ENCODE results near the gene CAMTA2. TPM values are rescaled to one million over a fixed set of nuclear protein-coding genes. Genes with fewer than 3 reads are reported as not detected.

Gene CAMTA2
- total RNA-seq, 2 donors from 2014 or later, result 13.6 to 24.8 TPM

DNA sequence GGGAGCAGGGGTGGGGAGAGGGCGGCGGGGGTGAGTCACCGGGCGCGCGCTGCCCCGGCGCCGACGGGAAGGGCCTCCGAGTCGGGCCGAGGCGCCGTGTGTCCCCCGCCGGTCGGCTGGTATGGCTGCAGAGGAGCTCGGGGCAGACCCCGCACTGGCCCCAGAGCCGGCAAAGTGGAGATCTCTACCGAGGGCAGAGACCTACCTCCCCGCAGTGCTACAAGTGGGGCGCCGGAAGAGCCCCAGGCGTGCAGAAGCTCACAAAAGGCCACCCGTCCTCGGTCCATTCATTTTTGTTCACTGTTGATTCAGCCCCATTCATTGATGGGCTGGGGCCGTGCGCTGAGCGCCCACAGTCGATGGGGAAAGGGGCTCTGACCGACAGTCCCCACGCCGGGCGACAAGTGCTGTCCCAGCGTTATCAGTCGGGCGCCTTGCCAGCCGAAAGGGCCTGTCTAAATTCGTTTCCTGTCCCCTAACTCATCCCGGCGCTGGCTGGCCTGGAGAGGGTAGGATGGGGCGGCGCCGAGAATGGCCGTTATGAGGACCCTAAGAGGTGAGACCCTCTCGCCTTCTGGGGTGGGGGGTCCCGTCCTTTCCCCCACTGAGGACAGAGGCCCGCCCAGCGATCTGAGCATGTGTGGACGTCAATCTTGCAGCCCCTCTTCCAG lies 37.3 kb downstream of the CAMTA2 start:
- H3K4me3 ChIP-seq (ENCODE audit: low read length), result peak overlapping the region; percentile 80
- Mint-ChIP-seq H3K27me3 (ENCODE audit: insufficient read depth) (no peaks in the 10 kb centered on the region), H3K27ac (peak overlapping the region; percentile 87), H3K9me3 (no peaks in the 10 kb centered on the region), H3K4me3 (peak overlapping the region; percentile 93), H3K4me1 (peaks cover 30% of the 10 kb centered on the region), H3K36me3 (ENCODE audit: low read depth) (peaks cover 17% of the 10 kb centered on the region)
- H3K9ac ChIP-seq (ENCODE audit: extremely low read depth, low read length, poor library complexity, severe bottlenecking), result peak overlapping the region; percentile 44
- peak; percentile 84 for DNase-seq
- no peaks in the 10 kb centered on the region for H3K9me3 ChIP-seq (ENCODE audit: control insufficient read depth, low read length)
- WGBS, 2 experiments (ENCODE audit: insufficient coverage in 1 of 2, insufficient read length in 1 of 2), result 0 to 5% methylated on average over 34 to 52 of the region's 52 CpGs
- H3K36me3 ChIP-seq (ENCODE audit: control insufficient read depth, insufficient read depth, low read length), result peaks cover 23% of the 10 kb centered on the region
- H3K27me3 ChIP-seq (ENCODE audit: control insufficient read depth, insufficient read depth, low read length, poor library complexity, severe bottlenecking), result no peaks in the 10 kb centered on the region
- TF ChIP-seq, protein P1, sequence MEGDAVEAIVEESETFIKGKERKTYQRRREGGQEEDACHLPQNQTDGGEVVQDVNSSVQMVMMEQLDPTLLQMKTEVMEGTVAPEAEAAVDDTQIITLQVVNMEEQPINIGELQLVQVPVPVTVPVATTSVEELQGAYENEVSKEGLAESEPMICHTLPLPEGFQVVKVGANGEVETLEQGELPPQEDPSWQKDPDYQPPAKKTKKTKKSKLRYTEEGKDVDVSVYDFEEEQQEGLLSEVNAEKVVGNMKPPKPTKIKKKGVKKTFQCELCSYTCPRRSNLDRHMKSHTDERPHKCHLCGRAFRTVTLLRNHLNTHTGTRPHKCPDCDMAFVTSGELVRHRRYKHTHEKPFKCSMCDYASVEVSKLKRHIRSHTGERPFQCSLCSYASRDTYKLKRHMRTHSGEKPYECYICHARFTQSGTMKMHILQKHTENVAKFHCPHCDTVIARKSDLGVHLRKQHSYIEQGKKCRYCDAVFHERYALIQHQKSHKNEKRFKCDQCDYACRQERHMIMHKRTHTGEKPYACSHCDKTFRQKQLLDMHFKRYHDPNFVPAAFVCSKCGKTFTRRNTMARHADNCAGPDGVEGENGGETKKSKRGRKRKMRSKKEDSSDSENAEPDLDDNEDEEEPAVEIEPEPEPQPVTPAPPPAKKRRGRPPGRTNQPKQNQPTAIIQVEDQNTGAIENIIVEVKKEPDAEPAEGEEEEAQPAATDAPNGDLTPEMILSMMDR (conservative IDR thresholded peaks at IDR 0.05), result no peak
- H3K4me1 ChIP-seq (ENCODE audit: control insufficient read depth, insufficient read depth, low read length), result peaks cover 14% of the 10 kb centered on the region
- H3K27ac ChIP-seq (ENCODE audit: low read depth, low read length), result peak overlapping the region; percentile 96

DNA sequence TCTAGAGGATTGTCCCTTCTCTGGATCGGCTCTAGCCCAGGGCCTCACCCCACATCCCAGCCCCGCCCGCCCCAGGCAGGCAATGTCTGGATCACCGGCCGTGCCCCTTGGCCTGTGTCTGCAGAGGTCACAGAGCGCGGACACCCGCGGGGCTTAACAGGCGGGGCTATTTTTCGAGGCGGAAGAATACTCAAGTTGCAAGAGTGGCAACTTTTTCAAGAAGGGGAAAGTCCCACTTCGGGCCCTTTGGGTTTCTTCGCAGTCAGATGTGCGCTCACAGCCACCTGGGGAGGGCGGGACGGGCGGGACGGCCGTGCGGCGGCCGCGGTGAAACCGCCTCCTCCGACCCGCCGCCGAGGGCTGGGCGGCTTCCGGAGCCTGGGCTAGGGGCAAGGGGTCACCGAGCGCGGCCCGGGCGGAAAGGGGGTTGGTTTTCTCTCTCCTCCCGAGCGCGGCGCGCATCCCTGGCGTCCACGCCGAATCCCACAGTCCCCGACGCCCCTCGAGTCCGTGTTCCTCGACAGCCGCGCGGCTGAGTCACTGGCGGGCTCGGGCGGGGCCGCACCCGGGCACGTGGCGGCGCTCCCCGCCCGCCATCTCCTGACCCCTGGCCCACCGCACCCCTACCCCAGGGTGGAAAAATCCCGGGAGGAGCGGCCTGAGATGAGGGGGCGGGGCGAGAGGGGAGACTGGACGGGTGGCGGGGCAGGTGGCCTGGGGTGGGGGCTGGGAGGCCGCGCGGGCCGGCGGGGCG lies 38.0 kb downstream of the CAMTA2 start:
- Mint-ChIP-seq H3K27ac (peak overlapping the region; percentile 90), H3K27me3 (ENCODE audit: insufficient read depth) (no peaks in the 10 kb centered on the region), H3K9me3 (no peaks in the 10 kb centered on the region), H3K36me3 (ENCODE audit: low read depth) (peaks cover 23% of the 10 kb centered on the region), H3K4me3 (peak overlapping the region; percentile 93), H3K4me1 (peaks cover 33% of the 10 kb centered on the region)
- Histone ChIP-seq H3K27ac (ENCODE audit: low read depth, low read length) (peak overlapping the region; percentile 96), H3K27me3 (ENCODE audit: control insufficient read depth, insufficient read depth, low read length, poor library complexity, severe bottlenecking) (no peaks in the 10 kb centered on the region), H3K9me3 (ENCODE audit: control insufficient read depth, low read length) (no peaks in the 10 kb centered on the region), H3K9ac (ENCODE audit: extremely low read depth, low read length, poor library complexity, severe bottlenecking) (peak overlapping the region; percentile 85), H3K36me3 (ENCODE audit: control insufficient read depth, insufficient read depth, low read length) (peaks cover 30% of the 10 kb centered on the region), H3K4me1 (ENCODE audit: control insufficient read depth, insufficient read depth, low read length) (peaks cover 19% of the 10 kb centered on the region), H3K4me3 (ENCODE audit: low read length) (peak overlapping the region; percentile 91)
- peak; percentile 94 for DNase-seq
- WGBS, 2 experiments (ENCODE audit: insufficient coverage in 1 of 2, insufficient read length in 1 of 2), result 0% methylated on average over 13 to 65 of the region's 75 CpGs
- TF ChIP-seq, protein P1 (conservative IDR thresholded peaks at IDR 0.05), result no peak

DNA sequence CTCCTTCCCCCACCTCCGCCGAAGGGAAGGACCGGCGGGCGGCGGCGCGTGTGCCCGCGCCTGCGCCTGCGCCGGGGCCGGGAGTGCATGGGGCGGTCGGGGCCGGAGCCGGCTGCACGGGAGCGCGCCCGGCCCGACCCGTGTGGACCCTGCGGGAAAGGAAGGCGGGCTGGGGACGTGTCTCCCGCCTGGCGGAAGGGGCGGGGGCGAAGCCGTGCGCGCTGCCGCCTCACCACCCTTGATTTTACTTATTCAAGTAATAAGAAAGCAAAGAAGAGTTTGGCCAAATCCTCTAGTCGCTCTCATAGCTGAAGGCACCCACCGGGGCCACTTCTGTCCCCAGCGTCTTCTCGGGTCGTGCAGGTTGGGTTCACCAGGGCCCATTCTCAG lies 38.5 kb downstream of the CAMTA2 start:
- Histone ChIP-seq H3K36me3 (ENCODE audit: control insufficient read depth, insufficient read depth, low read length) (peaks cover 27% of the 10 kb centered on the region), H3K4me3 (ENCODE audit: low read length) (peak overlapping the region; percentile 91), H3K9me3 (ENCODE audit: control insufficient read depth, low read length) (no peaks in the 10 kb centered on the region), H3K9ac (ENCODE audit: extremely low read depth, low read length, poor library complexity, severe bottlenecking) (peak overlapping the region; percentile 85), H3K27ac (ENCODE audit: low read depth, low read length) (peak overlapping the region; percentile 96), H3K4me1 (ENCODE audit: control insufficient read depth, insufficient read depth, low read length) (peaks cover 19% of the 10 kb centered on the region), H3K27me3 (ENCODE audit: control insufficient read depth, insufficient read depth, low read length, poor library complexity, severe bottlenecking) (no peaks in the 10 kb centered on the region)
- peak; percentile 96 for DNase-seq
- WGBS, 2 experiments (ENCODE audit: insufficient coverage in 1 of 2, insufficient read length in 1 of 2), result 0% methylated on average over 8 to 34 of the region's 40 CpGs
- H3K9me3 Mint-ChIP-seq, result no peaks in the 10 kb centered on the region
- TF ChIP-seq, protein P1 (conservative IDR thresholded peaks at IDR 0.05), result no peak
- H3K36me3 Mint-ChIP-seq (ENCODE audit: low read depth), result peaks cover 27% of the 10 kb centered on the region
- H3K4me3 Mint-ChIP-seq, result peak overlapping the region; percentile 93
- H3K27me3 Mint-ChIP-seq (ENCODE audit: insufficient read depth), result no peaks in the 10 kb centered on the region
- peaks cover 37% of the 10 kb centered on the region for H3K4me1 Mint-ChIP-seq
- peak overlapping the region; percentile 98 for H3K27ac Mint-ChIP-seq
